ENCODE results near the gene PWP2. TPM values are rescaled to one million over a fixed set of nuclear protein-coding genes. Genes with fewer than 3 reads are reported as not detected.
"Not testable (repeated sequence)": the region's sequence is repeated elsewhere in the genome, so short reads cannot be mapped to it uniquely, and the experiment has no call there.

PWP2 gene
- total RNA-seq, 1 donor from 2014 or later, result 14.7 TPM

DNA sequence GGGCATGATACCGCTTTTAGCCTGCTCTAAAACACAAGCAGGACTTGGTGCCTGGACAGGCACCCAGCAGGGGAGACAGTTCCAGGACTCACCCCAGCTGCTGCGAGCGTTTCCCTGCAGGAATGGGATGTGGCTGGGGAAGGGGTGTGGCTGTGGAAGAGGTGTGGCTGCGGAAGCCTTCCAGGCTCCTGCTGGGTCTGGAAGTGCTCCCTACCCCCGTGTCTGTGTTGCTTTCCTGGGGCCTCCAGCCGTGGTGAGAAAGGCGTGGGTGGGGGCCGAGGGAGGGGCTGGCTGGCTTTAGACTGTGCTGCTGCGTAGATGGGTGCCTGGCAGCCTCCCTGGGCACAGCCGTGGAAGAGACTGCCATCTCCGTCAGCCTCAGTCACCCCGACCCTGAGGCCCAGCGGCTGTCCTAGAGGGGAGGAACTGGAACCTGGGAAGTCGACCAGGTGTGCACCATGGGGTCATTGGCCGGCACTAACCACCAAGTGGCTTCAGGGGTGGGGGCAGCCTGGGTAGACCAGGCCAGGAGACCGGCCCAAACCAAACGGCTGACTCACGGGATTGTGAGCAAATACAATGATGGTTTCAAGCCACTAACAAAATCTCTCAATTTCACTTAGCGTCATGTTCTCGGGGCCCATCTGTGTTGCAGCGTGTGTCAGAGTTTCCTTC lies 46.2 kb downstream of the PWP2 start:
- not testable (repeated sequence) for H3K36me3 ChIP-seq (ENCODE audit: control insufficient read depth, insufficient read depth, low read length); H3K27me3 ChIP-seq (ENCODE audit: control insufficient read depth, insufficient read depth, low read length); FAIRE-seq; DNase-seq (ENCODE audit: low read depth); H3K4me3 ChIP-seq (ENCODE audit: low read depth, low read length)

DNA sequence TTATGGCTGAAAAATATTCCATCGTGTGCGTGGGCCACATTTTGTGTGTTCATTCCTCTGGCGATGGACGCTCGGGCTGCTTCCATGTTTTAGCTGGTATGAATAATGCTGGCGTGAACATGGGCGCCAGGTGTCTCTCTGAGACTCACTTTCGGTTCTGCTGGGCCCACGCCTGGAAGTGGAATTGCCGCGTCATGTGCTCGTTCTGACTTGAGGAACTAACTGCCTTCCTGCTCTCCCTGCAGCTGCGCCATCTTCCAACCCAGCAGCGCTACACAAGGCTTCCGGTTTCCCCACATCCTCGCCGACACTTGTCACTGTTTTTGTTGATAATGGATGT lies 46.7 kb downstream of the PWP2 start:
- not testable (repeated sequence) for H3K27me3 ChIP-seq (ENCODE audit: control insufficient read depth, insufficient read depth, low read length); FAIRE-seq; DNase-seq (ENCODE audit: low read depth); H3K36me3 ChIP-seq (ENCODE audit: control insufficient read depth, insufficient read depth, low read length); H3K4me3 ChIP-seq (ENCODE audit: low read depth, low read length)

DNA sequence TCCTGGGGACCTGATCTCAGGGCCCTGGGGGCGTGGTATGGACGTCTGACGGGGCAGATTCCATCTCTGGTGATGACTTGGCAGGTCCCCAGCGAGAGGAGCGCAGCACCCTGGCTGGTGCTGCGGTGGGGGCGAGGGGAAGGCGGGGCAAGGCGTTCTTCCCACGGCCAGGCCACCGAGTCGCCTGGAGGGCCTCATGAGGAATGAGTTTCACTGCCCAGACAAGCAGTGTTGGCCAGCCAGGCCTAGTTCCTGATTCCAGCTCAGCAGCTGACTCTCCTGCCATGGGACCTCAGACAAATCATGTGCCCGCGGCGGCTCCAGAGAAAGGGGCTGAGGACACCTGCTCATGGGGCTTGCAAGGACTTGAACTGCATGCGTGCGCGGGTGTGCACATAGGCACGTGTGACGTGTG lies 47.6 kb downstream of the PWP2 start:
- H3K4me3 ChIP-seq (ENCODE audit: low read depth, low read length); DNase-seq (ENCODE audit: low read depth); H3K36me3 ChIP-seq (ENCODE audit: control insufficient read depth, insufficient read depth, low read length); FAIRE-seq; H3K27me3 ChIP-seq (ENCODE audit: control insufficient read depth, insufficient read depth, low read length): not testable (repeated sequence)

DNA sequence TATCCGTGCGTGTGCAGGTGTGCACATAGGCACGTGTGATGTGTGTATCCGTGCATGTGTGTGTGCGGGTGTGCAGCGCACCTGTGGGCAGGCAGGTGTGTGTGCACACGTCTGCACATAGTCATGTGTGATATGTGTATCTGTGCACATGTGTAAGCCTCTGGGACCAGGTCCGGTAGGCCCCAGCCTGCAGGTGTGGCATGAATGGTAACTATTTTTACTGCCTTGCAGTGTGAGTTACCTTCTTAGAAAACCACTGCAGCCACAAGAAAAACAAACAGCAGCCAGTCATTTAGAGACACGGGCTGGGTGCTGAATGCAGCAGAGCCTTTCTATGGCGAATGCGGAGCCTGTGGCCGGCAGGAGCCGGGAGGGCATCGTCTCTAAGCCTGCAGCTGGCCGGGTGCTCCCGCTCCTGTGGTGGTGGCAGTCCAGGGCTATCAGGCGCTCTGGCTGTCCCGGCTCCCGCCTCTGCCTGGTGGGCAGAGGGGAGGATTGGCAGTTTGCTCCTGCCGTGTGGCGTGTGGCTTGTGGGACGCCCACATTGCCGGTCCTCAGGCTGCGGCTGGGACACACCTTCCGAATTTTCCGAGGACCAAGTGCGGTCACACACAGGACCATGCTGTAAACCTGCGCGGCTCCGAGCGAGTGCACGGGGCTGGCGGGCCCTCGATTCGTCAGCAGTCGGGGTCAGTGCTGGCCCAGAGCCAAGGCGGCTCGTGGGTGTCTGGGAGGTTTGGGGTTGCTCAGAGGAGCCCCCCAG lies 48.2 kb downstream of the PWP2 start:
- not testable (repeated sequence) for FAIRE-seq; H3K36me3 ChIP-seq (ENCODE audit: control insufficient read depth, insufficient read depth, low read length); H3K27me3 ChIP-seq (ENCODE audit: control insufficient read depth, insufficient read depth, low read length); DNase-seq (ENCODE audit: low read depth); H3K4me3 ChIP-seq (ENCODE audit: low read depth, low read length)

DNA sequence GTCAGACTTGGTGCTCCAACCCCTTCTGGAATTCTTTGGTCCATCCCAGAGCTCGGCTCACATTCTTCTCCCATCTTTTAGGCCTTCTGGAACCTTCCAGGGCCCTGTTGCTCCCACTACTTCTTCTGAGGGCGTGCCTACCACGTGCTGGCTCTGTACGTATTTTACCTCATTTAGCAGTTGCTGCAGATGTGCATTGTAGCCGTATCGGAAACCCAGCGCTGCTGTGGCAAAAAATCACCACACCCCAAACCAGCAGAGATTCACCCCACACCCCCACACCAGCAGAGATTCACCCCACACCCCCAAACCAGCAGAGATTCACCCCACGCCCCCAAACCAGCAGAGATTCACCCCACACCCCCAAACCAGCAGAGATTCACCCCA lies 48.8 kb downstream of the PWP2 start:
- FAIRE-seq; H3K4me3 ChIP-seq (ENCODE audit: low read depth, low read length); DNase-seq (ENCODE audit: low read depth); H3K27me3 ChIP-seq (ENCODE audit: control insufficient read depth, insufficient read depth, low read length); H3K36me3 ChIP-seq (ENCODE audit: control insufficient read depth, insufficient read depth, low read length): not testable (repeated sequence)

DNA sequence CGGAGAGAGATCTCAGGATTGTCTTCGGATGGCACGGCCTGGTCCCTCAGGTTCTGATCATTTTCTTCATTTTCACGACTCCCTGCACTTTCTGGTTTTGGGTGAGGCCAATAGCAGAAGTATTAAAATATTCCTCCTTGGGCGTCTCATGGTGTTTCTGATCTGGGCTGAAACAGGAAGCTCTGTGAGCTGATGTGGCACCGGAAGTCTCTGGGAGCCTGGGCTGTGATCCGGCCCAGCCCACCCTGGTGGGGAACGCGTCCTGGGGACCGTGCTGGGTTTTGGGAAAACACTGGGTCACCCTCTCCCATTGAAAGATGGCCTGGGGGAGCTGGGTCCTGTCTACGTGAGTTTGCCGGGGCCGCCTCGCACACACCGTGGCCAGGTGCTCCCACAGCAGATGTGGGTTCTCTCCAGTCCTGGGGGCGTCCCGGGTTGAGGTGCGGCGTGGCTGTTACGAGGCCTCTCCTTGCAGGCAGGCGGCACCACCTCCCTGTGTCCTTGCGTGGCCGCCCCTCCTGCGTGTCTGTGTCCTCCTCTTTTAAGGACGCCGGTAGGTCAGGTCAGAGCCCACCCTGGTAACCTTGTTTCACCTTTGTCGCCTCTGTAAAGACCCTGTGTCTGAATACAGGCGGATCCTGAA lies 50.4 kb downstream of the PWP2 start:
- FAIRE-seq, result not testable (repeated sequence)

DNA sequence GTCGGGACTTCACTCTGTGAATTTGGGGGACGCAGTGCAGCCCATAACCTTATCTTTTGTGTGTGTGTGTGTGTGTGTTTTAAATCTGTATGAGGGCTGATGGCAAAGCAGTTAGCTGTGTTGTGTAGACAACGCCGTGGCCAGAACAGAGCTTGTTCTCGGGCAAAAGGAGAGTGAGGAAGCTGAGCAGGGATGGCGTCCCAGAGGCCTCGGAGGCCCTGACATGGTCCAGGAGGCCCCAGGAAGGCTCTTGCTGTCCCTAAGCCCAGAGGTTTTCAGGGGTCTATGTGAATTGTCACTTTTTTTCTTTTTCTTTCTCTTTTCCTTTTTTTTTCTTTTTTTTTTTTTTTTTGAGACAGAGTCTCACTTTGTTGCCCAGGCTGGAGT lies 50.9 kb downstream of the PWP2 start:
- not testable (repeated sequence) for DNase-seq (ENCODE audit: low read depth); H3K4me3 ChIP-seq (ENCODE audit: low read depth, low read length); H3K36me3 ChIP-seq (ENCODE audit: control insufficient read depth, insufficient read depth, low read length); FAIRE-seq; H3K27me3 ChIP-seq (ENCODE audit: control insufficient read depth, insufficient read depth, low read length)

More for the DNA sequence above, 50.4 kb downstream of the PWP2 start:
- H3K36me3 ChIP-seq (ENCODE audit: control insufficient read depth, insufficient read depth, low read length); DNase-seq (ENCODE audit: low read depth); H3K27me3 ChIP-seq (ENCODE audit: control insufficient read depth, insufficient read depth, low read length); H3K4me3 ChIP-seq (ENCODE audit: low read depth, low read length): not testable (repeated sequence)

DNA sequence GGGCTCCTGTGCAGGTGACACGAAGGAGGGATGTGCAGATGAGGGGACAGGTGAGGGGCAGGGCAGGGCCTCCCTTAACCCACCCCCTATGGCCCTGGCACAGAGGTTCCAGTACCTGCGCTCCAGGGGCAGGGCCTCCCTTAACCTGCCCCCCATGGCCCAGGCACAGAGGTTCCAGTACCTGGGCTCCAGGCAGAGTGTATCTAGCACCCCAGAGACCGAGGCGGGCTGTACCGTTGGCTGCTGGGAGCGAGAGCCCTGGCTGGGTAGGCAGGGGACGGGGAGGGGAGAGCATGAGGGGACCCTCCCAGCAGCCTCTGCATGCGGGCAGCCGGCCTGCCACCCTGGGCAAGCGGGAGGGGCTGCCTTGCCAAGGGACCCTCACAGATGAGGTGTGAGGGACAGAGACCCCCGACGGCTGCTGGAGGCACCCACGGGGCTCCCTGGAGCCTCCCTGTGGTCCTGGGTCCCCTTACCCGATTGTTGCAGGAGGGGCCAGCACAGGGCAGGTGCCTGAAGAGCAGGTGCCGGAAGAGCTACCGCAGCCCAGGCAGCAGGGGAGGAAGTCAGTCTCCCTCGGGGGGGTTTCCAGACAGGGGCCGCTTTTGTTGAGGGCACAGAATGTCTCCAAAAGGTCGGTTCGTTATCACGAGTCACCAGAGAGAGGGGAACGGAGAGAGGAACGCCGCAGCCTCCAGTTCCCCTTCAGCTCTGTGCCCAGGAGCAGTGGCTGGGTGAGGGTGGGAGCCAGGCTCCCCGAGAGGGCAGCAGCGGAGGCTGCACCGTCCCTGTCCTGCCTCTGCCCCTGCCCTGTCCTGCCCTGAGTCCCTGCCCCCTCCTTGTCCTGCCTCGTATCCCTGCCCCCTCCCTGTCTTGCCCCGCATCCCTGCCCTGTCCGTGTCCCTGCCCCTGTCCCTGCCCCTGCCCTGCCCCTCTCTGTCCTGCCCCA lies 52.4 kb downstream of the PWP2 start:
- FAIRE-seq, result not testable (repeated sequence)

DNA sequence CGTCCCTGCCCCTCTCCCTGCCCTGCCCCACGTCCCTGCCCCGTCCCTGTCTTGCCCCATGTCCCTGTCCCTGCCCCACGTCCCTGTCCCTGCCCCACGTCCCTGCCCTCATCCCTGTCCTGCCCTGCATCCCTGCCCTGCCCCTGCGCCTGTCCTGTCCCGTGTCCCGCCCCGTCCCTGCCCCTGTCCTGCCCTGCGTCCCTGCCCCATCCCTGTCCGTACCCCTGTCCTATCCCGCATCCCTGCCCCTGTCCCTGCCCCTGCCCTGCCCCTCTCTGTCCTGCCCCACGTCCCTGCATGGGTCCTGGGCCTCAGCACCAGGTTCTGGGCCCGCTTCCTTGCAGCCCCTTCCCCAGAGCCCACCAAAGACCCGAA lies 53.1 kb downstream of the PWP2 start:
- not testable (repeated sequence) for H3K36me3 ChIP-seq (ENCODE audit: control insufficient read depth, insufficient read depth, low read length); H3K27me3 ChIP-seq (ENCODE audit: control insufficient read depth, insufficient read depth, low read length); H3K4me3 ChIP-seq (ENCODE audit: low read depth, low read length); FAIRE-seq; DNase-seq (ENCODE audit: low read depth)

More for the DNA sequence above, 52.4 kb downstream of the PWP2 start:
- DNase-seq (ENCODE audit: low read depth); H3K36me3 ChIP-seq (ENCODE audit: control insufficient read depth, insufficient read depth, low read length); H3K4me3 ChIP-seq (ENCODE audit: low read depth, low read length); H3K27me3 ChIP-seq (ENCODE audit: control insufficient read depth, insufficient read depth, low read length): not testable (repeated sequence)

DNA sequence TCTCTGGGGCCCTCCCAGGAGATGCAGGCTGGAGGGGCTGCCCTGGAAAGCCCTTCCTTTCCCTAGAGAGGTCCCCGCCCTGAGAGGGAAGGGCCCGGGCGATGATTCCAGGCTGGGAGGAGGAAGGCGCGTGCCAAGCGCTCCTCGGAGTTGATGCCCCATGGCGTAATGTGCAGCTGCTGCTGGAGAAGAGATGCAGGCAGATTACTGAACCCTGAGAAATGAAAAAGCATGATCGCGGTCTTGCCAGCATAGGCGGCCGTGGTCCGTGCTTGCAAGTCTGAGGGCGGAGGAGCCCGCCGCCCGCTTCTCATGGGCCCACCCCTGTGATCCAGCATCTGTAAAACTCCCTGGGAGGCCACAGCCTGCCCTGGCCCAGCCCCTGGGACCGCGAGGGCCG lies 53.6 kb downstream of the PWP2 start:
- H3K36me3 ChIP-seq (ENCODE audit: control insufficient read depth, insufficient read depth, low read length); DNase-seq (ENCODE audit: low read depth): not testable (repeated sequence)

DNA sequence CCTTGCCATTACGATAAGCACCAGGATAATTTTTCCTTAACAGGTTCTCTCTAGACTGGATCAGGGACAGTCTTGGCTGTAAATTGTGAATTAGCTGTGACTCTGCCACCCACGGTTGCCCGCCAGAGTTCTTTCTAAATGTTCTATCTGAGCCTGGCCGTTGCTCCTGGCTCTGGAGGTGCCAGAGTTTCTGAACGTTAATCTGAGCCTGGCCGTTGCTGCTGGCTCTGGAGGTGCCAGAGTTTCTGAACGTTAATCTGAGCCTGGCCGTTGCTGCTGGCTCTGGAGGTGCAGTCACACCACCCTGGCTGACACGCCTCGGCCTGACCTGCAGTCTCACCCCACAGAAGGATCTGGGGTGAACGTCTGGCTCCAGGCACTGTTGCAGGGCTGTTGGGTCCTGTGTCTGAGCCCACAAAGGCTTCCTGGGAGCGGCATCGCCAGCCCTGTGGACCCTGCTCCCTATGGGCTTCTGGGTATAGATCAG lies 56.0 kb downstream of the PWP2 start:
- peak; percentile 93 for FAIRE-seq
- H3K4me3 ChIP-seq (ENCODE audit: low read depth, low read length); H3K27me3 ChIP-seq (ENCODE audit: control insufficient read depth, insufficient read depth, low read length); H3K36me3 ChIP-seq (ENCODE audit: control insufficient read depth, insufficient read depth, low read length); DNase-seq (ENCODE audit: low read depth): not testable (repeated sequence)

More for the DNA sequence above, 53.6 kb downstream of the PWP2 start:
- H3K27me3 ChIP-seq (ENCODE audit: control insufficient read depth, insufficient read depth, low read length); H3K4me3 ChIP-seq (ENCODE audit: low read depth, low read length); FAIRE-seq: not testable (repeated sequence)

DNA sequence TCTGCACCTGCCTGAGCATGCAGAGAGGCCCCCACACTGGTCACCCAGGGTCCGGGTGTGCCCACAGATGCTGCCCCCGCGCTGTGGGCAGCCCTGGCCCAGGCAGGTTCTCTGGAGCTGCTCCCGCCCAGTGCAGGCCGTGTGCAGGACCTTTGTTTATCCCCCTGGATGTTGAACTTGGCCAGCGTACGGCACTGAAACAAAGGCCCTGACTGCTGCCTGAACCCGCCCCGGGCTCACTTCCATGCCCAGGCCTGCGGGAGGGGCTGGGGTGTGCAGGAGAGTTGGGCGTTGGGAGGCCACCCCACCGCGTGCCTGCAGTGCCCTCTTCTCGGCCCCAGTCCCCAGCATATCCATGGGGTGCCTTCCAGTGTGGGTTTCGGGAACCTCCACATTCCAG lies 58.7 kb downstream of the PWP2 start:
- DNase-seq (ENCODE audit: low read depth); H3K36me3 ChIP-seq (ENCODE audit: control insufficient read depth, insufficient read depth, low read length); FAIRE-seq; H3K27me3 ChIP-seq (ENCODE audit: control insufficient read depth, insufficient read depth, low read length); H3K4me3 ChIP-seq (ENCODE audit: low read depth, low read length): not testable (repeated sequence)

DNA sequence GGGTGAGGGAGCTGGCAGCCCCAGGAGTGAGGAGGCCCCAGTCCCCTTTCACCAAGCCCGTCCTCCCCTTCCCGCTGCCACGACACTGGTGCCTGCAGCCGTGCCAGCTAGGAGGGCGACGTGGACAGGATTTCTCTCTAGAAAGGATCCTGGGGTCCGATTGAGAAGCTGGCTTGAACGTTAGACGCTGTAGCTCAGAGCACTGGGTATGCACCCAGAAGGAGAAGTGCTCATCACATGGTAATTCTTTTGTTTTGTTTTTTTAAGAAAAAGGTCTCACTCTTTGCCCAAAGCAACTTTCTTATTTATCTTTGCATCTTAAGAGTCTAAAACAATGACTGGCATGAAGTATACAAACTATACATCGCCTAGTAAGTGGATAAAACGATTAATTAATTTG lies 60.3 kb downstream of the PWP2 start:
- H3K4me3 ChIP-seq (ENCODE audit: low read depth, low read length); FAIRE-seq; DNase-seq (ENCODE audit: low read depth); H3K36me3 ChIP-seq (ENCODE audit: control insufficient read depth, insufficient read depth, low read length); H3K27me3 ChIP-seq (ENCODE audit: control insufficient read depth, insufficient read depth, low read length): not testable (repeated sequence)

DNA sequence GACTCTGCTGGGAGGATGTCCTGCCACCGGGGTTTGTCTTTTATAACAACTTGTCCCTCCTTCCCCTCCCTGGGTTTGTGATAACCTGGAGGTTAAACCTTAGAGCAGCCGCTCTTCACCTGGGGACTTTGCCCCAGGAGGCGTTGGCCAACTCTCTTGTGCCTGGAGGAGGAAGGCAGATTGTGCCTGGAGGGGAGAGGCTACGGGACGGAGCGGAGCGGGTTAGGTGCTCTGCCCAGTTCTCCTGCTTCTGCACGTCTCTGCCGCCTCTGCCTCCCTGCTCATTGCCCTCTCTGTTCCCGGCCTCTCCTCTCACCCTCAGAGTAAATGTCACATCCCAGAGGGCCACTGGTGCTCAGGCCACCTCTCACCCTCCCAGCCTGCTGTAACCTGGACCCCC lies 63.1 kb downstream of the PWP2 start:
- H3K4me3 ChIP-seq (ENCODE audit: low read depth, low read length); FAIRE-seq; H3K27me3 ChIP-seq (ENCODE audit: control insufficient read depth, insufficient read depth, low read length); DNase-seq (ENCODE audit: low read depth); H3K36me3 ChIP-seq (ENCODE audit: control insufficient read depth, insufficient read depth, low read length): not testable (repeated sequence)

Measured in bronchial epithelial cell (primary cell).